ENCODE data around the gene RYR1. TPM values are rescaled to one million over a fixed set of nuclear protein-coding genes. Genes with fewer than 3 reads are reported as not detected.

The RYR1 gene
- 0.39 and 0.65 TPM in 2 replicates for total RNA-seq

DNA sequence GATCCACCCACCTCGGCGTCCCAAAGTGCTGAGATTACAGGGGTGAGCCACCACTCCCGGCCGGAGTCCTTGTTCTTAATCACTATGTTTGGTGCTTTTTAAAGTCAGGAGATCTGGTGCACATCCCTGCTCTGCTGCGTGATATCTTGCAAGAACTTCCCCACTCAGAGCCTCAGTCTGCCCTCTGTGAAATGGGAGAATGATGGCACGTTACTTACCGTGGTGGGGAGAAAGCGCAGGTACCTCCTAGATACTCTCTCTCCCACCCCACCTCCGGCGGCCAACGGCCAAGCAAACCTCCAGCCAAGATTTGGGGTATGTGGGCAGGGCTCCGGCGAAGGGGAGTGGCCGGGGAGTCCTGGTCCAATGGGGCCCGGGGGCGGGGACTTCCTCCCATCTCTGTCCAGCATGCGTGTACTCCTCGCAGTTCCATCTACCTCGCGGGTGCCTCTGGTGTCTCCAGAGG is at the start of gene RYR1:
RYR1 (plus strand) TSS at position 424 of the 466 bp plus-strand sequence. CDS start 139 bp downstream, outside the sequence.

DNA sequence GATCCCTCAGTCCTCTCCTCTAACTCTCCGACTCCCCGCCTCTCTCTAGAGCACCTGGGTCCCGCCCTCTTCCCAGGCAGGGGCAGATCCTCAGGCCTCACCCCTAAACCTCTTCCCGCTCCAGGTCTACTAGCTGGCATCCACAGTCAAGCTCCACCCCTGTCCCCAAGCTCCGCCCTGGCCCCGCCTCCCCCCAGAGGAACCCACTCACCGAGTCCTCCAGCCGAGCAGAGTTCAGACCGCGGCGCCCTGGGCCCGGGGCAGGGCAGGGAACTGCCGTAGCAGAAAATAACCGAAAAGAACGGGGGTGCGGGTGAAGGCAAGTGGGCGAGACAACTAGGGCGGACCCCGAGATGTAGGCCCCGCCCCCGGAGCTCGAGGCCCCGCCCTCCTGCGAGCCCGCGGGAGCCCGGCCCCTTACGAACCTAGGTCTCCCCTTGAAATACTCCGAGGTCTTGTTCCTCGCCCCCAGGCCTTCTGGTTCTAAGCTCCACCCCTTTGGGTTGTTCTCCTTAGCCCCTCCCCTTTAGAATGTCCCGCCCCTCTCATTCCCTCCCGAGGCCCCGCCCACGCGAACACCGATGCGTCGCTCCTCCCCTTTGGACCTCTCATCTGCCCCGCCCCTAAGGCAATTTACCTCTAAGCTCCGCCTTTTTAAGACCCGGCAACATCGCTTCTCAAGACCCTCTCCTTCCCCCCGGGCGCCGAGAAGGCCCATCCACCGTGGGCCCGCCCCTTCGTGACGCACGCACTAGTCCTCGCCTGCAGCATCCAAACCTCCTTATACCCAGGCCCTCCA is 45.7 kb upstream of the RYR1 start, which contains the start of gene GGN:
GGN (minus strand) TSS at position 485 of the 799 bp plus-strand sequence. CDS start 773 bp downstream, outside the sequence.

GRCh38 chr19:38388349-38389100 is 45.0 kb upstream of the RYR1 start, which contains the start of gene SPRED3:
SPRED3 (plus strand) TSS chr19:38388697; CDS start chr19:38390303, 1,606 bp downstream.

DNA sequence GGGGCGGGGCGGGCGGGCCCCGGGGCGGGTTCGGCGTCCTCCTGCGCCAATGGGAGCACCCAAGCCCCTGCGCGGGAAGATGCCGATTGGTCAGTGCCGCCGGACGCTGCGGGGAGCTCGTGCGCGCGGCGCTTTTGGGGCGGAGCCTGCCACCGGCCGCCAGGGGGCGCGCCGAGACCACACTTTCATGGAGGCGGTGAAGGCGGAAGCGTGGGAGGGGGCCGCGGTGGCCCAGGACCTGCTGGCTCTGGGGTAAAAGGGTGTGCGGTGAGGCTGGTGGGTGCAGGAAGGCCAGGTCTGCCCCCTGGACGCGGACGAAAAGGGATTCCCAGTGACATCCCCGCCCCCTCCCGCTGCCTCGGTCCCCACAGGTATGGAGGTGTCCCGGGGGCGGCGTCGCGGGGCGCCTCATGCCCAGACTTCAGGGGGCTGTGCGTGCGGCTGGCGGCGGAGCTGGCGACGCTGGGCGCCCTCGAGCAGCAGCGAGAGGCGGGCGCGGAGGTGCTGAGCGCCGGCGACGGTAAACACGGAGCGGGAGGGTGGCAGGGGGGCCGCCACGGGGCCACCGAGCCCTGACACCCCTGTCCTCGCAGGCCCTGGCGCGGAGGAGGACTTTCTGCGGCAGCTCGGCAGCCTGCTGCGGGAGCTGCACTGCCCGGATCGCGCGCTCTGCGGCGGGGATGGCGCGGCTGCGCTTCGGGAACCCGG is 30.4 kb upstream of the RYR1 start, which contains the start of gene FAM98C:
FAM98C (plus strand) TSS at position 127 of the 708 bp plus-strand sequence; CDS start at position 188, 61 bp downstream.

DNA sequence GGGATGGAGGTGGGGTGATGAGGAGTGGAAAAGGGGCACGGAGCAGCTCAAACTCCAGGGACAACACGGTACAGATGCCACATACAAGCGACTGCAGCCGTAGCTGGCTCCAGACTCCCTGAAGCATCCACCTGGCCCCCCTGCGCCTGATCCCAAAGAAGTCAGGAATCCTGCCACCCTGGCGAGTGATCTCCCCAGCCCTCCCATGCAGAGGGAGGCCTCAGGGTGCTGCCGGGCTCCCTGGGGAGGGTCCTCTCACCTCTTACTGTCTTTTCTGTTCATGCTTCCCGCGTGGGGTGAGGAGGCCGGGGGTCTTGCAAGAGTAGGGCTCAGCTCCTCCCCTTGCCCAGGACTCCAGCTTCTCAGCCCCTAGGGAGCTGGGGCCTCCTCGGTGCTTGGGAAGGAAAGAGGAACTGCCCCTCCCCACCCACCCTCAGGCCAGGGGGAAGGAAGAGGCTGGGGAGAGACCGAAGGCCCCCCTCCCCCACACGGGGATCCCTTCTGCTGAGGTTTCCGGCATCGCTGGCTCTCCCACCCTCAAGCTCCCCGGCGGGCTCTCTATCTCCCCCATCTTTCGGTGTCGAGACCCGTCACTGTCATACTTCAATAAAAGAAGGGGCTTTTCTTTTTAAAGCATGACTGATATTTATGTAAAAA is 7.6 kb upstream of the RYR1 start, which contains the start of gene RASGRP4:
RASGRP4 (minus strand) TSS at position 410 of the 657 bp plus-strand sequence; CDS start at position 282, 128 bp downstream.

DNA sequence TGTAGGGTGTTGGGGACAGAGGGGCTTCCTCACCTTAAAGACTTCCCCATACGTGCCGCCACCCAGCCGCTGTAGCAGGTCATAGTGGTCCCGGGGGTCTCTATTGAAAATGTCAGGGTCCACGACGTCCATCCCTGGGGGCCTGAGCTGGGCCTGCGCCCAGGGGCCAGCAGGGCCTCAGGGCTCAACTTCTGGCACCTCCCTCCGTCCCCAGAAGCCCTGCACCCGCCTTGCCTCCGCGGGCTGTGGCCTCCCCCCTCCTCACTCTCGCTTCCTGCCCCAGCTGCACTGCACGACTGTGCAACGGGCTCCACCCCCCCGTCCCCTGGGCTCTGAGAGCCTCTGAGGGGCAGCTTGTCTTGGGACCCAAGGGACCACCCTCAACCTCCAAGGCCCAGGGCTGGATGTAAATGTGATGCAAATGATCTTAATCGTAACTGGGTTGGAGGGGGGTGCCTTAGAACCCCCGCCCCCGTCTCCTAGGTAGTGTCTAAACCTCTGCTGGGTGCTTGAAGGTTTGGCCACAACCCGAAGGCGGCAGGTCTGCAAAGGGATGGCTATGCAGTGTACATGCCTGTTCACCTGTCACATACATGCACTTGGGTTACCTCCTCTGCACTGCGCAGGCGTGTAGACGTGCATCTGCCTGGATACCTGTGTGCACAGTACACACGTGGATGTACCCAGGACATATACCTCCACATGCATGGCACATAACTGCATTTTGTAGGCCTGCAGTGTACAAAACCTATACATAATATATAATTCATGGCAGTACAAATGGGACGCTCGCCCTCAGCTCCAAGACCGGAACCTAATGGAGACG is 184.5 kb downstream of the RYR1 start, which contains the start of gene MAP4K1:
MAP4K1 (minus strand) TSS at position 190 of the 826 bp plus-strand sequence; CDS start at position 132, 58 bp downstream.

DNA sequence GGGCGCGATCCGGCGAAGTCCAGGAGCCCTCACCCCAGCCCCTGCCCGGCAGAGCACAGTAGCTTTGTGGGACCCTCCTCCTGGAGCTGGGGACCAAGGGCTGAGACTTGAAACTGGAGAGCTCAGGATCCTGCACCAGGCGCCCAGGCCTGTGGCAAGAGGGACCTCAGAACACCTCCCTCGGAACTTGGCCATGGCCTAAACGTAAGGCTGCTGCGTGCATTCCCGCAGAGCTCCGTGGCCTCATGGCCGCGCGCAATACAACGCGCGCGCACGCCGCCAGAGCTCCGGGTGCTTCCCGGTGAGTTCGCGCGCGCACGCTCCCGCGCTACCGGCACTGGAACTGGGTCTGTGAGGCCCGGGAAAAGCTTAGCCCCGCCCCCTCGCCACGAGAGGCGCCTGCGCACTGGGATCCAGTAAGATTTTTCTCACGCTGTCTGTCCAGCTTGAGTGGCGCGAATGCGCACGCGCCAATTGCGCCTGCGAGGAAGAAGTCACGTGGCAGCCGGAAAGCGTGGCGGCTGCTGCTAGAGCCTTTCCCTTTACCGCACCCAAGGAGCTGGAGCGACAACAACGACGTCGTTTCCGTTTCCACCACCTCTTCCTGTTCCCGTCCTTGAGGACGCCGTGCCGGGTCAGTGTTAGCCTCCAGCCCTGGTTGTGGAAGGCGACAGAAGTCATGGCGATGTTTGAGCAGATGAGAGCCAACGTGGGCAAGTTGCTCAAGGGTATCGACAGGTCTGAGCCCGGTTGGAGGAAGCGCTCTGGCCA is 185.3 kb downstream of the RYR1 start, which contains the start of gene EIF3K:
EIF3K (plus strand) TSS at position 599 of the 771 bp plus-strand sequence; CDS start at position 680, 81 bp downstream.

Other genes with a start within 250 kb of the RYR1 start
- 0.86 and 1.4 TPM in 2 replicates for gene DPF1, start 209.5 kb upstream of the RYR1 start, total RNA-seq
- not detected in 2 replicates for gene PPP1R14A, start 177.3 kb upstream of the RYR1 start, total RNA-seq
- gene SPINT2, start 169.1 kb upstream of the RYR1 start, total RNA-seq = 25.9 and 29.1 TPM in 2 replicates
- gene C19orf33, start 129.4 kb upstream of the RYR1 start, total RNA-seq = 1.6 TPM in 1 of 2 replicates, not detected in the other
- gene YIF1B, start 117.7 kb upstream of the RYR1 start, total RNA-seq = 58.6 and 81.8 TPM in 2 replicates
- gene KCNK6, start 113.8 kb upstream of the RYR1 start, total RNA-seq = 6.3 and 13.5 TPM in 2 replicates
- 0.78 and 1.3 TPM in 2 replicates for gene CATSPERG, start 97.9 kb upstream of the RYR1 start, total RNA-seq
- 201 and 242 TPM in 2 replicates for gene PSMD8, start 59.1 kb upstream of the RYR1 start, total RNA-seq
- 0.39 and 0.54 TPM in 2 replicates for gene GGN, start 45.7 kb upstream of the RYR1 start, total RNA-seq
- 2.2 and 2.6 TPM in 2 replicates for gene SPRED3, start 45.0 kb upstream of the RYR1 start, total RNA-seq
- 10.7 and 10.9 TPM in 2 replicates for gene FAM98C, start 30.6 kb upstream of the RYR1 start, total RNA-seq
- gene RASGRP4, start 7.5 kb upstream of the RYR1 start, total RNA-seq = not detected in 2 replicates
- gene MAP4K1, start 184.3 kb downstream of the RYR1 start, total RNA-seq = 0.86 TPM in 1 of 2 replicates, not detected in the other
- 297 and 356 TPM in 2 replicates for gene EIF3K, start 185.5 kb downstream of the RYR1 start, total RNA-seq
- gene ACTN4, start 214.0 kb downstream of the RYR1 start, total RNA-seq = 353 and 412 TPM in 2 replicates

All from articular chondrocyte of knee joint (primary cell).